HEK293T (cell line): ENCODE data around the gene ENAH.
"Not testable (repeated sequence)": the region's sequence is repeated elsewhere in the genome, so short reads cannot be mapped to it uniquely, and the experiment has no call there.

Experiments used
- CTCF ChIA-PET: fragments of 350-600 bp; formaldehyde crosslinking; extraction: SDS; loops from one replicate; lab custom pipeline; 2021; ENCODE audit warnings: antibody characterized with exemption, inconsistent platforms; lab: Yijun Ruan, JAX
- POLR2A ChIA-PET: fragments of 350-600 bp; formaldehyde crosslinking; extraction: SDS; loops from one replicate; lab custom pipeline; 2020; ENCODE audit warnings: antibody characterized with exemption, inconsistent platforms; lab: Yijun Ruan, JAX
- DNase-seq: peaks from one replicate; pipeline ENCODE4 v3.0.0; 2012; ENCODE audit warnings: mixed read lengths; ENCODE audit errors: extremely low spot score
- ARNT ChIP-seq: fragments of 450-650 bp; IDR thresholded peaks from 2 replicates; pipeline ENCODE4 v1.6.1; 2017; ENCODE audit warnings: mild to moderate bottlenecking
- BHLHE40 ChIP-seq: fragments of 450-650 bp; IDR thresholded peaks from 2 replicates; pipeline ENCODE4 v1.6.1; 2016; ENCODE audit warnings: mild to moderate bottlenecking, moderate library complexity, borderline replicate concordance
- CTBP1 ChIP-seq: fragments of 450-650 bp; IDR thresholded peaks from 2 replicates; pipeline ENCODE4 v1.6.1; 2016; ENCODE audit warnings: borderline replicate concordance
- ELF4 ChIP-seq: fragments of 450-650 bp; IDR thresholded peaks from 2 replicates; pipeline ENCODE4 v1.6.1; 2017; ENCODE audit warnings: antibody characterized with exemption
- FOXA1 ChIP-seq: fragments of 450-650 bp; IDR thresholded peaks from 2 replicates; pipeline ENCODE4 v1.6.1; 2016; ENCODE audit warnings: mild to moderate bottlenecking
- FOXK2 ChIP-seq: fragments of 450-650 bp; IDR thresholded peaks from 2 replicates; pipeline ENCODE4 v1.6.1; 2016; ENCODE audit warnings: mild to moderate bottlenecking
- FOXM1 ChIP-seq: fragments of 450-650 bp; IDR thresholded peaks from 2 replicates; pipeline ENCODE4 v1.6.1; 2017; ENCODE audit warnings: mild to moderate bottlenecking, borderline replicate concordance
- HDGF ChIP-seq: fragments of 450-650 bp; IDR thresholded peaks from 2 replicates; pipeline ENCODE4 v1.6.1; 2017; ENCODE audit warnings: antibody characterized with exemption, borderline replicate concordance
- L3MBTL2 ChIP-seq: fragments of 450-650 bp; conservative IDR thresholded peaks from 2 replicates; pipeline ENCODE4 v1.6.1; 2016; ENCODE audit warnings: mild to moderate bottlenecking
- LEF1 ChIP-seq: fragments of 450-650 bp; IDR thresholded peaks from 2 replicates; pipeline ENCODE4 v1.6.1; 2017; ENCODE audit warnings: mild to moderate bottlenecking, borderline replicate concordance
- NFRKB ChIP-seq: fragments of 450-650 bp; IDR thresholded peaks from 2 replicates; pipeline ENCODE4 v1.6.1; 2016; ENCODE audit warnings: mild to moderate bottlenecking, moderate library complexity
- SP1 ChIP-seq: fragments of 450-650 bp; IDR thresholded peaks from 2 replicates; pipeline ENCODE4 v1.6.1; 2017
- SUZ12 ChIP-seq: fragments of 450-650 bp; IDR thresholded peaks from 2 replicates; pipeline ENCODE4 v1.6.1; 2016; ENCODE audit warnings: mild to moderate bottlenecking
- TARDBP ChIP-seq: fragments of 450-650 bp; IDR thresholded peaks from 2 replicates; pipeline ENCODE4 v1.6.1; 2016
- ZNF384 ChIP-seq: fragments of 450-650 bp; IDR thresholded peaks from 2 replicates; pipeline ENCODE4 v1.6.1; 2016
- TF ChIP-seq, protein P1 (sequence below): fragments of 450-650 bp; IDR thresholded peaks from 2 replicates; pipeline ENCODE4 v1.6.1; 2016

ENAH gene

DNA sequence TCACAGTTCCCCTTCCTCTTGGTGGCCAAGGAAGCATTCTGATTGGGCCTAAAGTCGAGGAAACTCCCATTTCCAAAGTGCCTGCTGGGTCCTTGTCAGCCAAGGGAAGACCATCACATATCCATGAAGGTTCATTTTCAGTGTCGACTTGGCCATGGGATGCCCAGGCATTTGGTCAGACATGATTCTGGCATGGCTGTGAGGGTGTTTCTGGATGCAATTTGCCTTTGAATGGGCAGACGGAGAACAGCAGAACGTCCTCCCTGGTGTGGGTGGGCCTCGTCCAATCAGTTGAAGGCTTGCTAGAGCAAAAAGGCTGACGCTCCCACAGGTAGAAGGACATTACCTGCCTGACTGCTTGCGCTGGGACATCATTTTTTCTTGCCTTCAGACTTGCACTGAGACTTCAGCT, 176.8 kb downstream of the ENAH start:
- TF ChIP-seq NFRKB (no peak), FOXM1 (peak; percentile 75; the same call in 1 of the 2 replicates)
- POLR2A ChIA-PET = interaction anchor here (0.7 to 0.8 kb wide), 2 partner anchors 301 to 587 kb away, joined by 3 read pairs; partner anchors contain the start of genes H3-3A and SRP9
- DNase-seq = no peak
- CTCF ChIA-PET = interaction anchor here (1.0 to 2.0 kb wide), 4 partner anchors 179 to 302 kb away, joined by 3 to 25 read pairs (median 6); partner anchors contain the start of gene SRP9

DNA sequence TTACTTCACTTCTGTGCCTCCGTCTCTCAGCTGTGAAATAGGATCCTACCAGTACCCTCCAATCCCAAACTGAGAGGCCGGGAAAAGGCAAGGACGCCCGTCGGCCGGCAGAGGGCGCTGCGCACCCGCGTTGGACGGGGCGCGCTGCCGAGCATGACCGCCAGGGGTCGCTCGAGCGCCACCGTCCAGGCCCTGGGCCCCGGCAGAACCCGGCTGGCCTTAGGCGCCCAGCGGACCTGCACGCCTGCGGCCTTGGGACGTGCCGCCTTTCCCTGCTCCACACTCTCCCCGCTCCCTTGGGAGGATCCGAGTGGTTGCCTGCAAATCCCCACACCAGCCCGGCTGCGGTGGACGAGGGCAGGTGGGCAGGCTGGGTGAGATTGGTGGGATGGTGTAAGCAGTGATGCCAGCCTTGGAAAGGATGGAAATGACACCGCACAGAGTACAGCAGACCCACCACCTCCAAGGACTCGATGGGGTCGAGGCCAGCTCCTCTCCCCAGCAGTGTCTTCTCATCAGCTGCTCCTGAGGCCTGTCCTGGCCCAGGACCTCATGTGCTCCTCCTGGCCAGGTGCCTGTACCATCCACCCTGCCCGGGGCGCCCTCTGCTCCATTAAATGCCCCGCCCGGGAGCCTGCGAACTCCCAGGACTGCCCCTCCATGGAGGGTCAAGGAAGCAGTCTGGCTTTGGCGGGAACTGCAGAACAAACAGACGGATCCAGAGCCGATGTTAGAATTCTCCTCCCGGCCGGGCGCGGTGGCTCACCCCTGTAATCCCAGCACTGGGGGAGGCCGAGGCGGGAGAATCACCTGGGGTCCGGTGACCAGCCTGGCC, 177.7 kb downstream of the ENAH start:
- CTCF ChIA-PET = interaction anchor here (0.5 to 2.3 kb wide), 63 partner anchors 10 to 524 kb away, joined by 3 to 25 read pairs (median 4); partner anchors contain the start of genes EPHX1, LBR, LEFTY1 and LEFTY2
- TF ChIP-seq L3MBTL2 (no peak), CTBP1 (no peak), LEF1 (peak; percentile 85; the same call in 1 of the 2 replicates), BHLHE40 (no peak), ARNT (peak; percentile 90), FOXM1 (peak; percentile 36; the same call in 1 of the 2 replicates), FOXK2 (no peak), HDGF (peak; percentile 82; the same call in 1 of the 2 replicates), FOXA1 (no peak)
- TF ChIP-seq, protein P1, sequence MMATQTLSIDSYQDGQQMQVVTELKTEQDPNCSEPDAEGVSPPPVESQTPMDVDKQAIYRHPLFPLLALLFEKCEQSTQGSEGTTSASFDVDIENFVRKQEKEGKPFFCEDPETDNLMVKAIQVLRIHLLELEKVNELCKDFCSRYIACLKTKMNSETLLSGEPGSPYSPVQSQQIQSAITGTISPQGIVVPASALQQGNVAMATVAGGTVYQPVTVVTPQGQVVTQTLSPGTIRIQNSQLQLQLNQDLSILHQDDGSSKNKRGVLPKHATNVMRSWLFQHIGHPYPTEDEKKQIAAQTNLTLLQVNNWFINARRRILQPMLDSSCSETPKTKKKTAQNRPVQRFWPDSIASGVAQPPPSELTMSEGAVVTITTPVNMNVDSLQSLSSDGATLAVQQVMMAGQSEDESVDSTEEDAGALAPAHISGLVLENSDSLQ = no peak
- POLR2A ChIA-PET = interaction anchor here (1.0 to 1.5 kb wide), 2 partner anchors 178 to 303 kb away, joined by 3 to 6 read pairs; partner anchors contain the start of genes ENAH and SRP9
- peak; percentile 94 for DNase-seq

DNA sequence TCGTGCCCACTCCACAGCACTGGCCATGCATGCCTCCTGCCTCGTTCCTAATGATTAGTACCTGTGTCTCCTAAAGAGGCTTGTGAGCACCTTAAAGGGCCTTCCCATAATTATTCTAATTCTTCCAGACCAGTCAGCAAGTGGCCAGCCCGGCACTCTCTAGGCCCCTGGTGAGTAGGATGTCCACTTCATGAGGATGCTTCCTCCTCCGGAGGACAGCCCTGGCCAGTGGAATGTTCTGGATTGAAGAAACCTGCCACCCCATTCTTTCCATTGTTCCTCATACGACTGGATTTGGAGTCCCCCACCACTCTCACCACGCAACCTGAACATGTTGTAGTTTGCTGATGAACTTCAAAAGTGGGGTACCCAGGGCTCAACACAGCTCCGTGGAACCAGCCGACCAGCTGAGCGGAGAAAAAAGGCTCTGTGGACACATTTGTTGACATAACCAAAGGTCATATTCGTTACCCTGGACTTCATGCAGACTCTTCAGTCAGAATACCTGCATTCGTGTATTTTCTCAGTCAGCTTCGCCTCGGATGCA, 178.4 kb downstream of the ENAH start:
- TF ChIP-seq FOXK2 (no peak), FOXM1 (no peak), TARDBP (no peak), SP1 (no peak), ZNF384 (no peak), SUZ12 (no peak), ELF4 (no peak), CTBP1 (no peak), NFRKB (no peak), L3MBTL2 (no peak), HDGF (no peak), LEF1 (no peak), BHLHE40 (no peak)
- TF ChIP-seq, protein P1 = no peak
- CTCF ChIA-PET = interaction anchor here (0.5 to 2.3 kb wide), 63 partner anchors 10 to 525 kb away, joined by 3 to 25 read pairs (median 4); partner anchors contain the start of genes EPHX1, LBR, LEFTY1 and LEFTY2
- POLR2A ChIA-PET = interaction anchor here (1.5 kb wide), 1 partner anchor 303 kb away, joined by 6 read pairs; the partner anchor contains the start of gene SRP9
- no peak for DNase-seq

DNA sequence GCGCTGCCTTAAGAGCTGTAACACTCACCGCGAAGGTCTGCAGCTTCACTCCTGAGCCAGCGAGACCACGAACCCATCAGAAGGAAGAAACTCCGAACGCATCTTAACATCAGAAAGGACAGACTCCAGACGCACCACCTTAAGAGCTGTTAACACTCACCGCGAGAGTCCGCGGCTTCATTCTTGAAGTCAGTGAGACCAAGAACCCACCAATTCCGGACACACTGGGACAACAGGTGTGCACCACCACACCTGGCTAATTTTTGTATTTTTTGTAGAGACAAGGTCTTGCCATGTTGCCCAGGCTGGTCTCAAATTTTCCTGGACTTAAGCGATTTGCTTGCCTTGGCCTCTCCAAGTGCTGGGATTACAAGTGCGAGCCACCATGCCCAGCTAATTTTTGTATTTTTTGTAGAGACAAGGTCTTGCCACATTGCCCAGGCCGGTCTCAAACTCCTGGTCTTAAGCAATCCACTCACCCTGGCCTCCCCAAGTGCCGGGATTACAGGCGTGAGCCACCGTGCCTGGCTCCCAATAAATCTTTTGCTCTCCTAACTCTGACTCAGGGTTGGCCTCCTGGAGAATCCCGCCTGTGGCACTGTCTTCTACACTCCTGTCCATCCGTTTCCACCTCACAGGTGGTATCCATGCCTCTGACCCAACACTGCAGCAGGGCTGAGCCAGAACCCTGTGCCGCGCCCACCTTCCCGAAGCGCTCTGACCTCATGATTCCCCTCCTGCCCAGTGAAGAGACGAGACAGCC, 179.1 kb downstream of the ENAH start:
- CTCF ChIA-PET = interaction anchor here (0.6 to 2.3 kb wide), 20 partner anchors 11 to 501 kb away, joined by 3 to 25 read pairs (median 6); partner anchors contain the start of genes EPHX1 and SRP9
- POLR2A ChIA-PET = interaction anchor here (1.6 kb wide), 2 partner anchors 178 to 304 kb away, joined by 5 to 6 read pairs; partner anchors contain the start of gene SRP9
- not testable (repeated sequence) for DNase-seq

DNA sequence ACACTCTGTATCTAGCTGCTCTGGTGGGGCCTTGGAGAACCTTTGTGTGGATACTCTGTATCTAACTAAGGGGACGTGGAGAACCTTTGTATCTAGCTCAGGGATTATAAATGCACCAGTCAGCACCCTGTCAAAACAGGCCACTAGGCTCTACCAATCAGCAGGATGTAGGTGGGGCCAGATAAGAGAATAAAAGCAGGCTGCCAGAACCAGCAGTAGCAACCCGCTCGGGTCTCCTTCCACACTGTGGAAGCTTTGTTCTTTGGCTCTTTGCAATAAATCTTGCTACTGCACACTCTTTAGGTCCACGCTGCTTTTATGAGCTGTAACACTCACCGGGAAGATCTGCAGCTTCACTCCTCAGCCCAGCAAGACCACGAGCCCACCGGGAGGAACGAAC, 179.7 kb downstream of the ENAH start:
- POLR2A ChIA-PET = interaction anchor here (1.6 kb wide), 2 partner anchors 179 to 304 kb away, joined by 5 to 6 read pairs; partner anchors contain the start of gene SRP9

DNA sequence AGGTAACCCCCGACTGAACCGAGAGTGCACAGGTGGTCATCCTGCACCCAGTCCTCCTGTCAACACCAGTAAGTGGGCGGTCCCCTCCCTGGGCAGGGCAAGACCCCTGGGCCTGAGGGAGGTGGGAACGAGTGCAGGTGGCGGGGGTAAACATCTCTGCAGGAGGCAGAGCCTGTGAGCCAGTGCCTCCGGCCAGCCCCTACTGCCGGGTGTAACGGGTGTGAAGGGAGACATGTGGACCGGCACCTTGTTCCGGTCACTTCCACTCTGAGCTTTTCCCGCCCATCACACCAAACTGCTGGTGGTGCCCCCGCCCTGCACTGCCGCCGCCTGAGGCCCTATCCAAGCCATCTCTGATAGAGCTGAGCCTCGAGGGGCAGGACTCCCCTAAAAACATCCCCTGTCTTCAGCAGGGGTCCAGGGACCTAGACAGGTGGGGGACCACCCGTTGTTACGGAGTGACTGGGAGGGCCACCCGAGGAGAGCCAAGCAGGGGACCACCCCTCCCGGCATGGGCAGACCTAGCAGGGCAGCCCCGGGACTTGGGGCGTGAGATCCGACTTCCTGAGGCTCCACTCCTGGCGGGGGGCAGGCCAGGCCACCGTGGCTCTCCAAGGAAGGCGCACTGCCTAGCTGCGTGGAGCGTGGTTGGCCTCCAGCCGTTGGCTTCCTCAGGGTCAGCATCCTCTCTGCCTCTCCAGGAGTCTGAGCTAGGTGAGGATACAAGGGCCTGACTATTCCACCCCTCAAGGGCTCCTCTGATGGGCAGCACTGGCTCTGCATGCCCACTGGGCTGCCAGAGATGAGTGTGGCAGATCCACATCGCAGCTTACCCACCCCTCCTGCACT, 181.2 kb downstream of the ENAH start:
- CTCF ChIA-PET = interaction anchor here (0.6 to 0.8 kb wide), 3 partner anchors 9 to 153 kb away, joined by 3 read pairs; no protein-coding TSS in a partner anchor
- TF ChIP-seq NFRKB (no peak), FOXK2 (no peak)
- POLR2A ChIA-PET = interaction anchor here (1.7 kb wide), 1 partner anchor 306 kb away, joined by 5 read pairs; the partner anchor contains the start of gene SRP9
- DNase-seq = no peak

More for the DNA sequence above, 179.7 kb downstream of the ENAH start:
- CTCF ChIA-PET = interaction anchor here (0.6 to 2.3 kb wide), 6 partner anchors 12 to 446 kb away, joined by 3 to 19 read pairs (median 4); no protein-coding TSS in a partner anchor
- not testable (repeated sequence) for DNase-seq
